Fibroblast of lung (primary cell): Measurements from ENCODE around the gene ARL5C.

Experiments
- EZH2 ChIP-seq: IDR thresholded peaks from 2 replicates; pipeline ENCODE4 v1.5.1; 2012; ENCODE audit warnings: low read length, control low read depth, mild to moderate bottlenecking; ENCODE audit errors: missing control alignments
- TF ChIP-seq, protein P1 (sequence below), 2 donors: IDR thresholded peaks in 1 of 2; conservative IDR thresholded peaks in 1 of 2; 1 replicate in 1 of 2; 2 replicates in 1 of 2; pipeline ENCODE4 v1.5.1; 2011 to 2012; ENCODE audit warnings: low read length in 2 of 2, control low read depth in 1 of 2, inconsistent platforms in 1 of 2, low read depth in 1 of 2, mild to moderate bottlenecking in 1 of 2

DNA sequence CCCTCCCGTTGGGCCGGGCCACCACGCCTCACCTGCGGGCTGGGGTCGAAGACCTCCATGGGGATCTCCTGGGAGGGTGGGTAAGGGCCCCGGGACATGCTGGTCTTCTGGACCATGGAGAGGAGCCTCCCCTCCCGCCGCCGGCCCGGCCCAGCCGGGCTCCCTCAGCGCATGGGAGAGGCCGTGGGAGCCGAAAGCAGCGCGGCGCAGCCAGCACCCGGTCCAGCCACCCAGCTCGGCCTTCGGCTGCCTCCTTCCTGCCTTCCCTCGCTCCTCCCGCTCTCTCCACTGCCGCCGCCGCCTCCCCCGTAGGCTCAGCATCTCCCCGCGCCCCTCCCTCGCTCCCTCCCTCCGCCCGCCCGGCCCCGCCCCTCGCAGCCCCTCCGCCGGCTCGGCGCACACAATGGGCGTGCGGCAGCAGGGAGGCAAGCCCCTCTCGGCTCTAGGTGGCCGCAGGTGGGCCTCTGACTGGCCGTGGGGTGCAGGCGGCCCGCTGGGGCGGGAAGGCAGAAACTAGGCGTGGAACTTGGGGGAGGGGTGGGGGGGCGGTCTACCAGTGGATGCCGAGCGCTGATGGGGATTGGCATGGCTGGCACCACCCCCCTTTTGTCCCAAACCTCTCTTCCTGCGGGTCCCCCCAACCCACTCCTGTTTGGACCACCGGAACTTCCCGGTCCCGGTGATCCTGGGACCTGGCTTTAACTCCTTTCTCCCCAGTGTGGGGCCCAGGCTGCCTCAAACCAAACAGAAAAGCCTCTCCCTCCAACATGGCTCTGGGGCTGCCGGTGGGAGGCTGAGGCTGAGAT is 31.6 kb upstream of the ARL5C start, which contains the start of gene CACNB1:
- TF ChIP-seq, protein P1, sequence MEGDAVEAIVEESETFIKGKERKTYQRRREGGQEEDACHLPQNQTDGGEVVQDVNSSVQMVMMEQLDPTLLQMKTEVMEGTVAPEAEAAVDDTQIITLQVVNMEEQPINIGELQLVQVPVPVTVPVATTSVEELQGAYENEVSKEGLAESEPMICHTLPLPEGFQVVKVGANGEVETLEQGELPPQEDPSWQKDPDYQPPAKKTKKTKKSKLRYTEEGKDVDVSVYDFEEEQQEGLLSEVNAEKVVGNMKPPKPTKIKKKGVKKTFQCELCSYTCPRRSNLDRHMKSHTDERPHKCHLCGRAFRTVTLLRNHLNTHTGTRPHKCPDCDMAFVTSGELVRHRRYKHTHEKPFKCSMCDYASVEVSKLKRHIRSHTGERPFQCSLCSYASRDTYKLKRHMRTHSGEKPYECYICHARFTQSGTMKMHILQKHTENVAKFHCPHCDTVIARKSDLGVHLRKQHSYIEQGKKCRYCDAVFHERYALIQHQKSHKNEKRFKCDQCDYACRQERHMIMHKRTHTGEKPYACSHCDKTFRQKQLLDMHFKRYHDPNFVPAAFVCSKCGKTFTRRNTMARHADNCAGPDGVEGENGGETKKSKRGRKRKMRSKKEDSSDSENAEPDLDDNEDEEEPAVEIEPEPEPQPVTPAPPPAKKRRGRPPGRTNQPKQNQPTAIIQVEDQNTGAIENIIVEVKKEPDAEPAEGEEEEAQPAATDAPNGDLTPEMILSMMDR (conservative IDR thresholded peaks at IDR 0.05 in 1 of 2, IDR thresholded peaks at IDR 0.05 in 1 of 2; ENCODE audit: low read depth in 1 of 2, low read length in 2 of 2) = no peak
- no peak for TF ChIP-seq EZH2
